HK-2 (cell line): ENCODE measurements around the gene TECPR2.

ENCODE experiments used
- DNase-seq: peaks from one replicate; pipeline ENCODE4 v3.0.0-alpha.2; 2018; ENCODE audit not compliant: unreplicated experiment

Gene TECPR2

DNA sequence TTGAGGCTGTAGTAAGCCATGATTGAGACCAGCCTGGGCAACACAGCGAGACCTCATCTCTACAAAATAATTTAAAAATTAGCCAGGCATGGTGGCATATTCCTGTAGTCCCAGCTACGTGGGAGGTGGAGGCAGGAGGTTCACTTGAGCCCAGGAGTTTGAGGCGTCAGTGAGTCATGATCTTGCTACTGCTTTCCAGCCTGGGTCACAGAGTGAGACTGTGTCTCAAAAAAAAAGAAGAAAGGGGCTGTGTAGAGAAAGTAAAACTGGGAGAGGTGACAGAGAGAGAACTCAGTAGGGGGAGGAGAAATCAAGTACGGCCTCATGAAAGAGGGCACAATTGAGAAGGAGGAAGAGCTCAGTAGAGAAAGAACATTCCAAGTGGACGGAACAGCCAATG lies 12.4 kb downstream of the TECPR2 start:
- no peak for DNase-seq

DNA sequence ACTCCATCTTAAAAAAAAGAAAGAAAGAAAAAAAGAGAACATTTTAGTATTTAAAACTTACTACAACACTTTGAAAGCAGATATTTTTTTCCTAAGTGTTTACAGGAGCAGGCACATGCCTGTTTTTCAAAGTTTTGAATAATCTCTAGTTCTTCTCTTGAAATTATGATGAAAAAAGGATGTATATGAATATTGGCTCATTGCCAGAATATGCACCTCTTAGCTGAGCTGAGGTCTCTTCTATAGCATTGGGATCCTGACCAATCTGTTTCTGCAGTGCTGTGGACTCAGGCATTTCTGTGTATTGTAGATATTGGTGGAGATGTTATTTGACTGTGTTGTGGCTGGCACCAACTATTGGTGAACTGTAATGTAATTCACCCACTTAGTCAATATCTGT lies 15.0 kb downstream of the TECPR2 start:
- no peak for DNase-seq

DNA sequence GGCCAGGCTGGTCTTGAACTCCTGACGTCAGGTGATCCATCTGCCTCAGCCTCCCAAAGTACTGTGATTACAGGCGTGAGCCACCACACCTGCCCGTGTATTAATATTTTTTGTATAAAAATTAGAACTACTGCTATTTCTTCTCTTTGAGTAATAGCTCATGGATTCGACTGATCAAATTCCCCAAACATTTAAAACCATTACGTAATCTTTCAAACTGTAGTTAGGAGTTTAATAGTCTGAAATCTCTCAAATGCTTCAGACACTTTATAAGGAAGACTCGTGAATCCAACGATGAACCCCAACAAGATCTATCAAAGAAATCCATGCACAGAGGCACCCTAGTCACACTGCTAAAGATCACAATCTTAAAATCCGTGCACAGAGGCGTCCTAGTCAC lies 16.1 kb downstream of the TECPR2 start:
- no peak for DNase-seq

DNA sequence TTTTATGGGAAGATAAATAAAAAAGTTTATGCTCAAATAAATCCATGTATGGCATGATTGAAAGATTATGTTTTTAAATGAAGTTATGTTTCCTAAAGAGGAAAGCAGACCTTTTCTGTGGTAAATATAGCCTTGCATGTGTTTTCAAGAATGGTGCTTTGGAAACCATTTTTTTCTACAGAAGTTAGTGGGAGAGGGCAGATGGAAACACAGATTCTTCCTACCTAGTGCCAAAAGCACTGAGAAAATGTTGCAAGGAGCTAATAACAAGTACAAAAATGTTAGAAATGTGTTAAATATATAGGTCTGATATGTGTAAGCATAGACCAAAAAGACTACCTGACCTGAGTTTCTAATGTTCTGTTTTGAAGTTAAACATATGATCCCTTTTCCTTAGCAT lies 24.3 kb downstream of the TECPR2 start:
- no peak for DNase-seq

DNA sequence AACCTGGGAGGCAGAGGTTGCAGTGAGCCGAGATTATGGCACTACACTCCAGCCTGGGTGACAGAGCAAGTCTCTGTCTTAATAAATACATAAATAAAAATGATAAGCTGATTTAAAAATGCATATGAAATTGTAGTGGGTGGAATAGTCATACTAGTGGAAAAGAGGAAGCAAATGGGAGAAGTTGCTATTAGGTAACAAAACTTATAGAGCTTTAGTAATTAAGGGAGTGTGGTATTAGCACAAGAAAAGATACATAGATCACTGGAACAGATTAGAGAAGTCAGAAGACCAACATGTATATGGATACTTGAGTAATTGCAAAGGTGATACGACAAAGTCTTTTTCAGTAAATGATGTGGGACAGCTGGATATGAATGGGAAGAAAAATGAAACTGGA lies 26.5 kb downstream of the TECPR2 start:
- no peak for DNase-seq

DNA sequence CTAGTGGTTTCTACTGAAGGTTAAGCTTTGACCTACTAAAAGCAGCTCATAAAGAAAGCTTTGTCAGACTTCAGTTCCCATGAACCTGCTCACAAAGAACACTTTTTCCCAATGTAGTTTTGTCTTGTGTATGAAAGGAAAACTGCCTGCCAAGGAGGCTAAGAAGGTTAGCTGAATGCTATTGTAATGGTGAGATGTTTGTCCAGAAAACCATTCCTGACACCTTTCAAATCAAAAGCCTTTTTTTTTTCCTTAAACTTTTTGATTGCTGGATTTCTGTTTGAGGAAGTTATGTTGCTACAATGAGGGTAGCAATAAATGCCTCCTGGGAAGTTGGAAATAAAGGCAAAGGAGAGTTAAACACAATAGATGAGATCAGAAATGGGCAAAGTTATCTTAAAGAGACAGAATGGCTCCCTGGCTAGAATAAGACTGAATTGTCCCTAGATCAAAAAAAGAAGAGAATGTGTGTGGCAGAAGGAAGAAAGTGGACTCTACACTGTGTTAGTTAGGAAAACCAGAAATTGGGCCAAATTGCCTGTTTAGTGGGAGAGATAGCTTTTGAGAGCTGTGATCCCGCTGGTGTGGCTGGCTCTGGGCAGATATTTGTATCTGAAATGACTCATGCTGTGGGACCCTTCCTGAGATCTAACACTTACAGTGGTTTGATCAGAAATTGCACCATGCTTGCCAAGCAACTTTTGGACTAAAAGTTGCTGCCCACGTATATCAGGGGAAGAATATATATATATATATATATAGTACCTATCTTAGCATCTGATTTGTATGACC lies 27.5 kb downstream of the TECPR2 start:
- DNase-seq, result no peak

DNA sequence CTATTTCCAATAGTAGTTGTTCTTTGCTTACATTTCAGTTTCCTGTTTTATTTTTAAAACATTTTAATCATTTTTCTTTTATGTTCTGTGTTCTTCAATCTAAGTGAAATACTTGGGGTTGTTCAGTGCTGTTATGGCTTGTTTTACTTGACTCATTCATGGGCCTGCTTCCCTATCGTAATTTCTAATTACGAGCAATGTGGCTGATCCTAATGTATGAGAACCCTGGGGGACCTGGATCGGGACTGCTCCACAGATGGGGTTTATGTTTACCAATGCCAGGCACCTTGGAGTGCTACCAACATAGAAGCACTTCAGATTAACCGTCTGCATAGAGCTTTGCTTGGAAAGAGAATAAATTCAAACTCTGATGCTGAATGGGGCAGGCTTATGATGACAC lies 29.8 kb downstream of the TECPR2 start:
- no peak for DNase-seq

DNA sequence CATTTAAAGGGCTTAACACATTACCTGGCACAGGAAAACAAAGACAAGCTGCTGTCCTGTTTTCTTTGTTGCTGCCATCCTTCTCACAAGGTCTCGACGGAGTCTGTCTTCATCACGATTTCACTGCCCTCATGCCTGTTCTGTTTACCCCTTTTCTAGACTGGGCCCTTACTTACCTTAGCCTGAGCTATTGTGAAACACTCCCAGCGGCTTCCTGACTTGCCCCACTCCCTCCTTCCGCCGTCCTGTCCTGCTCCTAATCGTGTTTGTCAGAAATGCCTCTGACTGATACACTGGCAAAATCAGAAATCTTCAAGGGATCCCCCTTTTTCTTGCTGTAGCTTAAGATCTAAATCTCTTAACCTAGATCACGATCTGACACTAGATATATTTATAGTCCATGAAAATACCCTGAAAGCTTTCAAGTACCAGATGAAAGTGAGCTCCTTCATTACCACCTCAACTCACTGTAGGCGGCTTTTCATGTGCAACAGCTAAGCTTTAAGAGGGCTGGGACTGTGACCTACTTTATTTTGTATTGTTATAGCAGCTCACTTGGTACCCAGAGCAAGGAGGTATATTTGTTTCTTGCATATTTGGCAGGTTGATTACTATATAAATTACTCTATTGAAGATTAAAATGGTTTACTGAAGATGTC lies 32.1 kb downstream of the TECPR2 start:
- DNase-seq, result no peak

DNA sequence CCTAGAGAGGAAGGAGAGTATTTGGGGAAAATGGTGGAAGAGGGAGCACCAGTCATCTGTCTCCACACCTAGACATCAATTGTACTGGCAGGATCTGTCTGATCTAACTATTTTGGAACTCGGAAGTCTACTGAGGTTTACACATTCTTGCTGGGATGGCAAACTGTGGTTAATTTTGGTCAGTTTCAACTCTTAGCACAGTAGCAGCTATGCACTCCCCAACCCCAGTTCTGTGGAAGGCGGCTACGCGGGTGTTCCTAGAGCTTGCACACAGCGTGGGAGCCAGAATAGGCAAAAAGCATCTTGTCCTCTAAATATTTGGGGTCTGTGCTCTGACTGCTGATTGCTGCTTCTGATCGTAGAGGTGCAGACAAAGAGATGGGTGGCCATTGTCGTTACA lies 33.8 kb downstream of the TECPR2 start:
- no peak for DNase-seq

DNA sequence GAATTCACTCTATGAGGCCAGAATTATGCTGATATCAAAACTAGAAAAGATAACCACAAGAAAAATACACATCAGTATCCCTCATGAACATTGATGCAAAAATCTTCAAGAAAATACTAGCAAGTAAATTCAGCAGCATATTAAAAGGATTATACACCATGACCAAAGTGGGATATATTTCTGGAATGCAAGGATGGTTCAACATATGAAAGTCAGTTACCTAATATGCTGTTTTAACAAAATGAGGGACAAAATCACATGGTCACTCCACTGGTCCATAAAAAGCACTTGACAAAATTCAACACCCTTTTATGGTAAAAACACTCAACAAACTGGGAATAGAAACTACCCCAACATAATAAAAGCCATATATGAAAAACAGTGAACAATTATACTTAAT lies 40.3 kb downstream of the TECPR2 start:
- DNase-seq, result no peak

DNA sequence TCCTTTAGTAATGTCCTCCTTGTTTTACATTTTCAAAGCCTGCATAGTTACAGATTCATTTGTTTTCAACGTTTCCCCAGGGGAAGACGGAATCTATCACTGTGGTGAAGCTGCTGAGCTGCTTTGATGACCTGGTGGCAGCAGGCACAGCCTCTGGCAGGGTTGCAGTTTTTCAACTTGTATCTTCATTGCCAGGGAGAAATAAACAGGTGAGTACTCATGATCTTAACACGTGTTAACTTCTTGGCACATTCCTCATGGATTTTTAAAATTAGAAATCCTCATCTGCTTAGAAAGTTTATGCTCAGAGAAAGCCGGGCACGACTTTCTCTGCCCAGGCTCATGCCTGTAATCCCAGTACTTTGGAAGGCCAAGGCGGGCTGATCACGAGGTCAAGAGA lies 44.5 kb downstream of the TECPR2 start:
- no peak for DNase-seq

DNA sequence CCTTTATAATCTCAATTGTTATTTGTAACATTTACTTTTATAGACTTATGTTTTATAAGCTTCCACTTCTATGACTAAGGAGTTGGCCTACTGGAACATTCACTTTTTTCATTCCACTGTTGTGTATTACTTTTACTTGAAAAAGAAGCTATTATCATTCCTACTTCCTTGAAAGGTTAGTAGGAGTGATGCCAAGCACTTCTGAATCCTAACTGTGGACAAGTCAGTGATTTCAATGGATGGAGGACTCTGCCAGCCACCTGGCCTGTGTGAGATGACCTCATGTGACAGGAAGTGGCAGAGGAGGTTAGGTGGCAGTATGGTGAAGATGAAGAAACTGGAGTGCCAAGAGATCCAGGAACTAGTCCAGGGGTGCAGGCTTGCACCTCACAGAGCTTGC lies 46.0 kb downstream of the TECPR2 start:
- no peak for DNase-seq

DNA sequence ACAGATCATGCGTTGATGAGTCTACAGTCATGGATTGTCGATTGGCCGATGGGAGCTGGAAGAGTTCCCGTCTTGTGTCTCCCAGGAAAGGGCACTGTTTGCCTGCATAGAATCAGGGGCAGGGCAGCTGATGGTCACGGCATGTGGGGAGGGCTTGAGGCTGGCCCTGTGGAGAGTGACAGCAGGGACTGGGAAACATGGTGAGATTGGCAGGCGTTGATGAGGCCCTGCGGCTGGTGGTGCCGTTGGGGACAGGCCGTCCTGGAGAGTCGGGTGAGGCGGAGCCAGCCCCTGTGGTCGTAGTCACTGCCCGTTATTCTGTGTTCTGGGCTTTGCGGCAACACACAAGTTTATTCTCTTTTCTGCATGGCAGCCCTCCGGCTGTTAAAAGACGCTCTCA lies 52.9 kb downstream of the TECPR2 start:
- no peak for DNase-seq

DNA sequence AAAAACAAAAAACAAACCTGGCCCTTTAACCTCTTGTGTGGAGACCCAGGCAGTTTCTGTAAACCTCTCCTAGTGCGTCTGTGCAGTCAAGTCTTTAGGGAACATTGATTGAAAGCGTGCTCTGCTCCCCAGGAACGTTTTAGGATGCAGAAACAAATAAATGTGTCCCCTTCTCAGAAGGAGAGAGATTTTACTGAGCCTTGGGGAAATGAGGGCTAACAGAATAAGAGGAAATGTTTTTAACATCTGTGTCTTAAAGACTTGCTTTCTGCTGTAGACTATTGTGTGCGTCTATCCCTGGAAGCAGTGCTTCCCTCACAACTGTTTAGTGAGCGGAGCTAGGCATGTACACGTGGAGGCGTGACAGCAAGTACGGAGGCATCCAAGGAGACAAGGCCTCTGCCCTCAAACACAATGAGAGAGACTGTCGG lies 54.3 kb downstream of the TECPR2 start:
- DNase-seq, result no peak

DNA sequence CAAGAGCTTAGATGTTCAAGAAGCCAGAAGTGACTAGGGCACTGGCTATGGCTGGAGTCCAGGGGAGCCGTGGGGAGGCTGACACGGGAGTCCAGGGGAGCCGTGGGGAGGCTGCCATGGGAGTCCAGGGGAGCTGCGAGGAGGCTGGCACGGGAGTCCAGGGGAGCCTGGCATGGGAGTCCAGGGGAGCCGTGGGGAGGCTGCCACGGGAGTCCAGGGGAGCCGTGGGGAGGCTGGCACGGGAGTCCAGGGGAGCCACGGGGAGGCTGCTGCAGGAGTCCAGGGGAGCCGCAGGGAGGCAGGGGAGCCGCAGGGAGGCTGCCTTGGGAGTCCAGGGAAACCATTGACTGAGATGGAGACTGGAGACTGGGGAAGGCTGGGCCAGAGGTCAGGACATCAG lies 54.9 kb downstream of the TECPR2 start:
- DNase-seq, result no peak

DNA sequence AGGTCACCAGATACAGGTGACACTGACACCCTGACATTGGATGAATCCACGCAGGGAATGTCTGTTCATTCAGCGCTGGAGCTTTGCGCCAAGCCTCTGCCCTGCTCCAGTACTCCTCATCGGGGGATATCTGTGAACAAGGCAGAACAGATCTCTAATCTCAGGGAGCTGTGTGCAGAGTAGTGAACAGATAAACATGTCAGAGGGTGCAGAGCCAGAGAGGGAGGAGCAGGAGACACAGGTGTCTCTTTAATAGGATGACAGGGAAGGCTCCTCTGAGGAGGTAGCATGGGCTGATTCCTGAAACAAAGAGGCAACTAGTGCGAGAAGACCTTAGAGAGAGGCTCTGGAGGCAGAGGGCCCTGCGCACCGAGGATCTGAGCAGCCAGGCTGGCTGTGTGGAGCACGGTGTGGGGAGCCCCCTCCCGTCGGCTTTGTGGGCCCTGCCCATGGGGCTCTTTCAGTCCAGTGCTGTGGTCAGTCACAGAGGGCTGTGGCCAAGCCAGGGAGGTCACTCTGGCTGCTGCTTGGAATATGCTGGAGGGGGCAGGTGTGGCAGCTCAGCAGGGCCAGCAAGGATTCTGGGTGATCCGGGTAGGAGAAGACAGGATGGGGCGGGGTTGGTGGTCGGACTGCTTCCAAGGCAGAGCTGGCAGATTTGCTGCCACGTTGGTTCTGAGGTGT lies 55.6 kb downstream of the TECPR2 start:
- DNase-seq, result no peak

DNA sequence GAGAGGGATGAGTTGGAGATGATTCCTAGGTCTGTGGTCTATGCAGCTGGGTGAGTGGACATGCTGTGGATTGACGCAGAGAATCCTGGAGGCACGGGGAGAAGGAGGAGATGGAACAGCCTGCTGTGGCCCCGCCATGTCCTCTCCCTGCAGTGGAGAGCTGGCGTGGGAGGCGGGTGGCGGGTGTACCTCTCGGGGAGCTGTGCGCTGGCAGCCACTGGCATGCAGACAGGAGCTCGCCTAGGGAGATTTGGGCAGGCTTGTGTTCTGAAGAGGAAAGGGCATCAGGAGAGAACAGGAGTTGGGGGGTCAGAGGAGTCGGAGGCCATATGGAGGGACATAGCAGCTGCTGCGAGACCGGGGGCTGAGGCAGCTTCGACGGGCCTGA lies 56.1 kb downstream of the TECPR2 start:
- no peak for DNase-seq

DNA sequence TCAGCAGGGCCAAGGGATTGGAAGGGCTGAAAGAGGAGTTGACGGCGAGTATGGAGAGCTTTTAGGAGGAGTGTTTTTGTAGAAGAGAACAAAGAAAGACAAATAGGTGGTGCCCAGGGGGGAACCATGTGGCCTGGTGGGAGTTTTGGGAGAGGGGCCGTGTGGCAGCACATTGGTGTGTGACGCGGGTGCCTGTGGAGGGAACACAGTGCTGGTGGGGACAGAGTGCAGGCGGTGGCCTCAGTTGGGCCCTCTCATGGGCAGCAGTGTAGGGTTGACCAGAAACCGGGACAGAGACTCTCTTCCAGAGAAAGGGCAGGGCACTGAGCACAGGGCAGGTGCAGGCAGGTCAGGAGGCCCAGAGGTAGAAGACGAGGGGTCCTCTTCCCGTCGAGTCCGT lies 56.5 kb downstream of the TECPR2 start:
- no peak for DNase-seq

DNA sequence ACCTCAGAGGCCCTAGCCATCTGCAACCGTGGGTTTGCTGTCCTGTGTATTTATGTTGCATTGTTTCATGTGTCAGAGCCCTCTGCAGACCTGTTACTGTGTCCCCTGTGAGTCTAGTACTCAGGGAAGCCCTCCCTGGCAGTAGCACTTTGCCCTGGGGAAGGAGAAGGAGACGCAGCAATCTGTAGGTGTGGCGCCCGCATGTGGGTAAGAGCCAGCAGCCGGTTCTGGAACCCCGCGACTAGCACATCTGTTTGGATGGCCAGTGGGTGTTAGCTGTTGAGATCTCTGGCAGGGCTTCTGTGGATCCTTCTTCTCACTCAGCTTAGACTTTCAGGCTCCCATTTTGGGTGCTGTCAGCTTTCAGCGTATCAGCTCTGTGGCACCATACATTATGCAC lies 57.0 kb downstream of the TECPR2 start:
- no peak for DNase-seq

DNA sequence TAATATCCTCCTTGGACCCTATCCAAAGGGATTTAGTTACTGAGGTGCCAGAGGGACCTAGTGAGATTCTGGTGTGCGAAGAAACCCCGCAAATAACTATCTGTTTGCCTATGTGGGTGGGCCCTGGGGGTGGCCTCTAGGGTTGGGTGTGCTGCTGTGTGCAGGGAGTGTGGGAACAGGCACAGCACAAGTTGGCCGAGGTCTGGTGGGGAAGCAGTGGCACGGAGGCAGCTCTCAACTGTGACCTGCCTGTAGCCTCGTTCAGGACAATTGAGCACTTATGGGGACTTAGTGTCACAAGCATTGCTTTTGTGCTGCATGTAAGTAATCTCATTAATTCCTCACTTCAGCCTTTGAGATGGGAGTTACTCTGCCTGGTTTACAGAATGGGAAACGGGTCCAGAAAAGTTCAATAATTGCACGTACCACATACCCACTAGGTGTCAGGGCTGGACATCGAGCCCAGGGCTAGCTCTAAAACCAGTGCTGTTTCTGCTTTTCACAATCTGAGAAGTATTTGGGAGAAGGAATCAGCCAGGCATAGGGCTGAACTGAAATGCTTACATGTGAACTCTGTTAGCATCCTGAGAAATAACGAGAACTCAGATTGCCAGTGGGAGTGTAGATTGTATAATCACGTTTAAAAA lies 58.8 kb downstream of the TECPR2 start:
- no peak for DNase-seq

DNA sequence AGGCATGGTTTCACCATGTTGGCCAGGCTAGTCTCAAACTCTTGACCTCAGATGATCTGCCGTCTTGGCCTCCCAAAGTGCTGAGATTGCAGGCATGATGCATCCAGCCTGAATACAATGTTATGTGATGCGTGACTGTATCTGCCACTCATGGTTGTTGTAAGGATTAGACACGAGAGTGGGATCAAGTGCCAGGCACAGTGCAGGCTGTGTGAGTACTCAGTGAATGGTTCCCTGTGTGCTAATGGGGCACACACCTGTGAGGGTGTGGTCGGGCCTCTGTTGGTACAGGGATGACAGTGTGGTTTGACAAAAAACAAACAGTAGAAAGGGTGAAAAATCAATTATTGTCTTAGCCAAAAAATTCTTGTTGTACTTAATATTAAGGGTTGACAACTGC lies 61.8 kb downstream of the TECPR2 start:
- DNase-seq, result no peak

DNA sequence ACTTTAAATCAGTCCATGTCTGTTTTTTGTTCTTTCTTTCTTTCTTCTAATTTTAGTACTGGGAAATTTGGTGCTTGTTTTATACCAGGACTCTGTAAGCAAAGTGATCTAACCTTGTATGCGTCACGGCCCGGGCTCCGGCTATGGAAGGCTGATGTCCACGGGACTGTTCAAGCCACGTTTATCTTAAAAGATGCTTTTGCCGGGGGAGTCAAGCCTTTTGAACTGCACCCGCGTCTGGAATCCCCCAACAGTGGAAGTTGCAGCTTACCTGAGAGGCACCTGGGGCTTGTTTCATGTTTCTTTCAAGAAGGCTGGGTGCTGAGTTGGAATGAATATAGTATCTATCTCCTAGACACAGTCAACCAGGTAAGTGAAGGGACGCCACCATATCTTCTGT lies 62.2 kb downstream of the TECPR2 start:
- no peak for DNase-seq

DNA sequence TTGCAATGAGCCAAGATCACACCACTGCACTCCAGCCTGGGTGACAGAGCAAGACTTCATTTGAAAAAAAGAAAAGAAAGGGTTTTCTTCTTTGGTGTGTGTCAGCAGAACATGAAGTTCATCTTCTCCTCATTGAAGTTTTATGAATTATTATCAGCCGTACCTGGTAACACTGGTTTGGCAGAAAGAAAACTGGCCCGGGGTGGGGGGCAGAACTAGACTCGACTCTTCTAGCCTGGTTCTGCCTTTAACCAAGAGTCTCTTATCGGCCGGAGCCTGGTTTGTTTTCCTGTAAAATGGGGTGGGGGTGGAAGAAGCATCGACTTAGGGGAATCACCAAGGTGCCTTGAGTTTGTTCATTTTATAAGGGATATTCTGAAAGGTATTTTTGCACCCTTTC lies 64.1 kb downstream of the TECPR2 start:
- DNase-seq, result no peak
